ENCODE results near the gene SLC22A4. TPM values are rescaled to one million over a fixed set of nuclear protein-coding genes. Genes with fewer than 3 reads are reported as not detected.

Gene SLC22A4
- total RNA-seq, 4 donors from 2014 or later = 0.25 to 1.1 (median 0.61) TPM

DNA sequence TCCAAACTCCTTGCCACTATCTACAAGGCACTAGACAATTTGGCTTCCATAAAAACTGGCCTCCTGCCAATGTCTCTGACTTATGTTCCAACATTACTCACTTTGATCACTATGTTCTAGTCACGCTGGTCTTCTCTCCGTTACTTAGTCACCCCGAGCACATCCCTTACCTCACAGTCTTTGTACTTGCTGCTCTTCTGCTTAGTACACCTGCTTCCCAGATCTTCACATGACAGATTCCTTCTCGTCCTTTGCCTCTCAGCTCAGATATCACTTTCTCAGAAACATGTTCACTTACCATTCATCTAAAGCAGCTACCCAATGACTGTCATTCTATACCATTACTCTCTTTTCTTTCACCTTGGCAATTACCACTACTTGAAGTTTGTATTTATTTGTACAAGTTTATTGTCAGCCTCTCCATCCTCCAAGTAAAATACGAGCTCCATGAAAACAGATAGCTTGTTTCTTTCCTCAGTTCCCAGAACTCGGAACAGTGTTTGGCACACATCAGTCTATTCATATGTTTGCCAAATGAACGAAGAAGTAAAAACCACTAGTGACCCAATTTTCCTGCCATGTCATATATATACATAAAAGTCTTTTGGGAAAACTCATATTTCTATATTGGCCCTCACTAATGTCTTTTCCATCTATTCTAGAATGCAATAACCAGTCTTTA lies 69.4 kb downstream of the SLC22A4 start:
- ATAC-seq = peak; percentile 80
- H3K27ac ChIP-seq = peak overlapping the region; percentile 37 to 70 (median 53)
- H3K4me3 ChIP-seq = no peak overlapping the region
- H3K4me1 ChIP-seq = peaks cover 0 to 24% (median 0%) of the 10 kb centered on the region in 3 donors
- H3K9me3 ChIP-seq = no peaks in the 10 kb centered on the region
- H3K36me3 ChIP-seq = peaks cover 0 to 4% of the 10 kb centered on the region in 2 donors
- WGBS, 2 donors (ENCODE audit: low coverage in 1 of 2) = 38 to 50% methylated on average over 7 of the region's 7 CpGs
- no peak for TF ChIP-seq POLR2AphosphoS5 (IDR thresholded peaks at IDR 0.05)
- TF ChIP-seq POLR2A (IDR thresholded peaks at IDR 0.05) = no peak
- no peak for TF ChIP-seq EP300 (IDR thresholded peaks at IDR 0.05)
- TF ChIP-seq, protein P1, sequence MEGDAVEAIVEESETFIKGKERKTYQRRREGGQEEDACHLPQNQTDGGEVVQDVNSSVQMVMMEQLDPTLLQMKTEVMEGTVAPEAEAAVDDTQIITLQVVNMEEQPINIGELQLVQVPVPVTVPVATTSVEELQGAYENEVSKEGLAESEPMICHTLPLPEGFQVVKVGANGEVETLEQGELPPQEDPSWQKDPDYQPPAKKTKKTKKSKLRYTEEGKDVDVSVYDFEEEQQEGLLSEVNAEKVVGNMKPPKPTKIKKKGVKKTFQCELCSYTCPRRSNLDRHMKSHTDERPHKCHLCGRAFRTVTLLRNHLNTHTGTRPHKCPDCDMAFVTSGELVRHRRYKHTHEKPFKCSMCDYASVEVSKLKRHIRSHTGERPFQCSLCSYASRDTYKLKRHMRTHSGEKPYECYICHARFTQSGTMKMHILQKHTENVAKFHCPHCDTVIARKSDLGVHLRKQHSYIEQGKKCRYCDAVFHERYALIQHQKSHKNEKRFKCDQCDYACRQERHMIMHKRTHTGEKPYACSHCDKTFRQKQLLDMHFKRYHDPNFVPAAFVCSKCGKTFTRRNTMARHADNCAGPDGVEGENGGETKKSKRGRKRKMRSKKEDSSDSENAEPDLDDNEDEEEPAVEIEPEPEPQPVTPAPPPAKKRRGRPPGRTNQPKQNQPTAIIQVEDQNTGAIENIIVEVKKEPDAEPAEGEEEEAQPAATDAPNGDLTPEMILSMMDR (IDR thresholded peaks at IDR 0.05) = no peak
- H3K27me3 ChIP-seq = no peaks in the 10 kb centered on the region

DNA sequence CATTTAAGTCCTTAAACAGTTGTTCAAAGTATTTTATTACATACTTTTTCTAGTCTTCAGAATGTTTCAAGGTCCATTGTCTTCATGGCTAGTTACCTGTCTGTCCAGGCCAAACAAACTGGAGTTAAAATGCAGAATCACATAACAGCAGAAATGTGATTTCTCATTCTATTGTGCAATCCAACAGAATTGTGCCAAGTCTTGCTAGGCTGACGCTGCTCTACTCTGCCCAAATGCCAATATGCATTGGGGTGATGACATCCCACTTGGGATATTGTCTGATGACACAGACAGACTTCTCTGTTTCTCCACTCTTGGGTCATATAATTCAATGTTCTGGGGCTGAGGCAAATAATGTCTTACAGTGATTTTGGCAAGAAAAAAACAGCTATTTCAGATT lies 70.1 kb downstream of the SLC22A4 start:
- H3K27me3 ChIP-seq = no peaks in the 10 kb centered on the region
- peak overlapping the region in 3 of 4 donors; percentile 34 to 70 (median 63) for H3K27ac ChIP-seq
- no peaks in the 10 kb centered on the region for H3K36me3 ChIP-seq
- no peaks in the 10 kb centered on the region for H3K9me3 ChIP-seq
- peak; percentile 82 for ATAC-seq
- TF ChIP-seq EP300 (IDR thresholded peaks at IDR 0.05) (no peak), POLR2AphosphoS5 (IDR thresholded peaks at IDR 0.05) (peak; percentile 70)
- H3K4me3 ChIP-seq = no peak overlapping the region
- 50 to 63% methylated on average over 1 of the region's 1 CpG for WGBS, 2 donors (ENCODE audit: low coverage in 1 of 2)
- peaks cover 0 to 30% (median 0%) of the 10 kb centered on the region in 3 donors for H3K4me1 ChIP-seq

DNA sequence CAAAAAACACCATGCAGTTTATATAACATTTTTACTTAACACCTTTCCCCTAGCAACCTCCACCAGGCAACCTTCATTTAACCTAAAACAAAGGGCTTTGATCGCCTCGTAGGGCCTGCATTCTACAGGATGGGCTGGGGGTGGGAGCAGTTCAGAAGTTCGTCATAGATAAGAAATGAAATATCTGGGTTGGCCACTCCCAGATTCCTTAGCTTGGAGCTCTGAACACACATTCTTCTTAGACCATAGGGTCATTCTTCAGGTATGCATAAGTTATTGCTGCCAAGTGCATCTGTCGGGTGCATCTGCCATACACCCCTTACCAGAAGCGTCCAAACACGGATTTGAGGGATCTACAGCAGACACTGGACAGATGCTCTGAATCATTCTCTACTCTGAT lies 71.0 kb downstream of the SLC22A4 start:
- TF ChIP-seq POLR2AphosphoS5 (IDR thresholded peaks at IDR 0.05) (no peak), EP300 (IDR thresholded peaks at IDR 0.05) (no peak), POLR2A (IDR thresholded peaks at IDR 0.05) (no peak)
- TF ChIP-seq, protein P1 (IDR thresholded peaks at IDR 0.05) = no peak
- no peaks in the 10 kb centered on the region for H3K36me3 ChIP-seq
- no peak overlapping the region for H3K4me3 ChIP-seq
- peaks cover 0 to 33% (median under 1%) of the 10 kb centered on the region in 3 donors for H3K4me1 ChIP-seq
- no peaks in the 10 kb centered on the region for H3K9me3 ChIP-seq
- H3K27ac ChIP-seq = peak overlapping the region in 1 of 4 donors; percentile 70
- WGBS, 2 donors (ENCODE audit: low coverage in 1 of 2) = 75% methylated on average over 5 to 6 of the region's 6 CpGs
- H3K27me3 ChIP-seq = no peaks in the 10 kb centered on the region
- no peak for ATAC-seq

DNA sequence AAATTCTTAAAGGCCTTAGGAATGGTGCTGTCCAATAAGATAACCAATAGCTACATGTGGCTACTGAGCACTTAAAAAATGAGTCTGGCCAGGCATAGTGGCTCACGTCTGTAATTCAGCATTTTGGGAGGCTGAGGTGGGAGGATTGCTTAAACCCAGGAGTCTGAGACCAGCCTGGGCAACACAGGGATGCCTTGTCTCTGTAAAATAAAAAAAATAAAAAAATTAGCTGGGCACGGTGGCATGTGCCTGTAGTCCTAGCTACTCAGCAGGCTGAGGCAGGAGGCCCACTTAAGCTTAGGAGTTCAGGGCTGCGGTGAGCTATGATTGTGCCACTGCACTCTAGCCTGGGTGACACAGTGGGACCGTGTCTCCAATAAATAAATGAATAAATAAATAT lies 74.0 kb downstream of the SLC22A4 start:
- no peak for TF ChIP-seq POLR2AphosphoS5 (IDR thresholded peaks at IDR 0.05)
- TF ChIP-seq, protein P1 (IDR thresholded peaks at IDR 0.05) = no peak
- TF ChIP-seq POLR2A (IDR thresholded peaks at IDR 0.05) = no peak
- TF ChIP-seq EP300 (IDR thresholded peaks at IDR 0.05) = no peak
- ATAC-seq = no peak
- Histone ChIP-seq H3K27me3 (no peaks in the 10 kb centered on the region), H3K36me3 (no peaks in the 10 kb centered on the region), H3K9me3 (no peaks in the 10 kb centered on the region), H3K4me3 (no peak overlapping the region), H3K4me1 (peaks cover 0 to 55% (median 3%) of the 10 kb centered on the region in 3 donors), H3K27ac (no peak overlapping the region)
- WGBS, 2 donors (ENCODE audit: low coverage in 1 of 2) = 67 to 88% methylated on average over 1 to 4 of the region's 4 CpGs

DNA sequence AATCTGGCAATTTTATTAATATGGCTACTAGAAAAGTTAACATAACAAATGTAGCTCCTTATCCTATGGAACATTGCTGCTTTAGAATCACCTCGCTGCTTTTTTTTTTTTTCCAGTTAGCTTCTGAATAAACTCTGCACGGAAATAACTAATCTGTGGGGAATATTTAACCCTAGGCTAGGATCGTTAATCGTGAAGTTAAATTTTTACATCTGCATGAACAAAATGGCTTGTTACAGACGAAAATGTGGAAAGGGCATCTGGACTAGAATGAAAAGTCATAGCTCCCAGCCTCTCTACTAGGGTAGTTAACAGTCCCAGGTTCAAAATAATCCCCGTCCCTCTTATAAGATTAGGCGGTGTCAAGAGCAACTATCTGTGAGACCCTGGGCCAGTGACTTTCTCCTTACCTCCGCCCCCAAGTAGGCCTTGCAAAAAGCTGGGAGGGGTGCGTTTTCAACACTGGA lies 74.8 kb downstream of the SLC22A4 start:
- Histone ChIP-seq H3K4me1 (peaks cover 0 to 47% (median 3%) of the 10 kb centered on the region in 3 donors), H3K4me3 (peak overlapping the region; percentile 34 to 84), H3K27ac (peak overlapping the region; percentile 6 to 93 (median 92)), H3K36me3 (no peaks in the 10 kb centered on the region), H3K9me3 (no peaks in the 10 kb centered on the region), H3K27me3 (no peaks in the 10 kb centered on the region)
- ATAC-seq = no peak
- WGBS, 2 donors (ENCODE audit: low coverage in 1 of 2) = 5 to 7% methylated on average over 6 to 8 of the region's 9 CpGs
- no peak for TF ChIP-seq POLR2A (IDR thresholded peaks at IDR 0.05)
- no peak for TF ChIP-seq POLR2AphosphoS5 (IDR thresholded peaks at IDR 0.05)
- TF ChIP-seq EP300 (IDR thresholded peaks at IDR 0.05) = no peak
- TF ChIP-seq, protein P1 (IDR thresholded peaks at IDR 0.05) = no peak
